ENCODE results near the gene FBXW11. TPM values are rescaled to one million over a fixed set of nuclear protein-coding genes. Genes with fewer than 3 reads are reported as not detected.

The FBXW11 gene
- total RNA-seq, 1 experiment from 2014 or later: 46.3 TPM

DNA sequence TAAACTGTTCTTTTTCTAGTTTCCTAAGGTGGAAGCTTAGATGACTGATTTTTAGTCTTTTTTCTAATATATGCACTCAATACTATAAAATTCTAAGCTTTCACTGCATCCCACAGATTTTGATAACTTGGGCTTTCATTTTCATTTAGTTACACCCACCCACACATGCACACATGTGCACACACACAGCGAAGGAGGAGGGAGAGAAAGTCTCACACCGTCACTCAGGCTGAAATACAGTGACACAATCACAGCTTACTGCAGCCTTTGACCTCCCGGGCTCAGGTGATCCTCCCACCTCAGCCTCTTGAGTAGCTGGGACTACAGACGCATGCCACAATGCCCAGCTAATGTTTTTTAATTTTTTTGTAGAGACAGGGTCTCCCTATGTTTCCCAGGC, 124.3 kb downstream of the FBXW11 start:
- 0 out of 2 replicates have a peak, but pooled peaks cover 5% of the 10 kb centered on the region for H3K4me1 ChIP-seq
- CTCF ChIA-PET: no interaction called here
- no peaks in the 10 kb centered on the region for H3K27me3 Mint-ChIP-seq (ENCODE audit: insufficient read depth, unreplicated experiment)
- H3K4me3 ChIP-seq (ENCODE audit: low read depth, low read length): no peak overlapping the region
- POLR2A ChIA-PET: no interaction called here
- TF ChIP-seq, protein P1, sequence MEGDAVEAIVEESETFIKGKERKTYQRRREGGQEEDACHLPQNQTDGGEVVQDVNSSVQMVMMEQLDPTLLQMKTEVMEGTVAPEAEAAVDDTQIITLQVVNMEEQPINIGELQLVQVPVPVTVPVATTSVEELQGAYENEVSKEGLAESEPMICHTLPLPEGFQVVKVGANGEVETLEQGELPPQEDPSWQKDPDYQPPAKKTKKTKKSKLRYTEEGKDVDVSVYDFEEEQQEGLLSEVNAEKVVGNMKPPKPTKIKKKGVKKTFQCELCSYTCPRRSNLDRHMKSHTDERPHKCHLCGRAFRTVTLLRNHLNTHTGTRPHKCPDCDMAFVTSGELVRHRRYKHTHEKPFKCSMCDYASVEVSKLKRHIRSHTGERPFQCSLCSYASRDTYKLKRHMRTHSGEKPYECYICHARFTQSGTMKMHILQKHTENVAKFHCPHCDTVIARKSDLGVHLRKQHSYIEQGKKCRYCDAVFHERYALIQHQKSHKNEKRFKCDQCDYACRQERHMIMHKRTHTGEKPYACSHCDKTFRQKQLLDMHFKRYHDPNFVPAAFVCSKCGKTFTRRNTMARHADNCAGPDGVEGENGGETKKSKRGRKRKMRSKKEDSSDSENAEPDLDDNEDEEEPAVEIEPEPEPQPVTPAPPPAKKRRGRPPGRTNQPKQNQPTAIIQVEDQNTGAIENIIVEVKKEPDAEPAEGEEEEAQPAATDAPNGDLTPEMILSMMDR (IDR thresholded peaks at IDR 0.05; ENCODE audit: insufficient read depth in 1 of 2, low read depth in 1 of 2, low read length in 1 of 2, severe bottlenecking in 1 of 2, unreplicated experiment in 1 of 2): no peak
- no peaks in the 10 kb centered on the region for H3K9me3 ChIP-seq
- intact Hi-C loops (cut with micrococcal nuclease; ENCODE audit: unreplicated experiment): no loop called here
- no peak overlapping the region for H3K27ac Mint-ChIP-seq (ENCODE audit: unreplicated experiment)
- no peak overlapping the region for H3K4me3 Mint-ChIP-seq (ENCODE audit: unreplicated experiment)
- no peaks in the 10 kb centered on the region for H3K4me1 Mint-ChIP-seq (ENCODE audit: low read depth, unreplicated experiment)
- H3K36me3 Mint-ChIP-seq (ENCODE audit: insufficient read depth, unreplicated experiment): peaks cover 34% of the 10 kb centered on the region
- H3K9me3 Mint-ChIP-seq (ENCODE audit: unreplicated experiment): no peaks in the 10 kb centered on the region
- BruUV-seq (replicated peaks): no TSS peak
- H3K27me3 ChIP-seq (replicated peaks; ENCODE audit: control insufficient read depth, insufficient read depth, low read length): no peaks in the 10 kb centered on the region
- H3K36me3 ChIP-seq (ENCODE audit: control insufficient read depth, insufficient read depth, low read length): peaks cover 2% of the 10 kb centered on the region
- no peak for DNase-seq

DNA sequence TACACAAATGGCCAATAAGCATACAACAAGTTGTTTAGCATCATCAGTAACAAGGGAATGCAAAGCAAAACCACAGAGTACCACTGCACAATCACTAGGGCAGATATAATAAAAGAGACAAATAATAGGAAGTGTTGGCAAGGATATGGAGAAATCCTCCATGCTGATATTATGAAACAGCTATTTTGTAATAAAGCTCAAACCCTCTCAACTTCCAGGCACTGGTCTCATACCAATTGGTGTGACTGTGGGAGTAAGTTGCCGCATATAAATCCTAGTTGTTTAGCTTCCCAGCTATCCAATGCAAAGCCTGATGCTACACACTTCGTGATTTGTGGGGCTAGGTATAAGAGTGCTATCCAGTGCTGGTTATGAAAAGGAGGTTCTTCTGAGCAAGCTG, 132.2 kb downstream of the FBXW11 start:
- peaks cover 2% of the 10 kb centered on the region; the same call in 1 of the 2 replicates for H3K36me3 ChIP-seq (ENCODE audit: control insufficient read depth, insufficient read depth, low read length)
- no peaks in the 10 kb centered on the region for H3K9me3 ChIP-seq
- H3K27me3 ChIP-seq (replicated peaks; ENCODE audit: control insufficient read depth, insufficient read depth, low read length): no peaks in the 10 kb centered on the region
- H3K4me3 ChIP-seq (ENCODE audit: low read depth, low read length): no peak overlapping the region
- ChIA-PET CTCF (no interaction called here), POLR2A (no interaction called here)
- Mint-ChIP-seq H3K9me3 (ENCODE audit: unreplicated experiment) (no peaks in the 10 kb centered on the region), H3K4me1 (ENCODE audit: low read depth, unreplicated experiment) (peaks cover 7% of the 10 kb centered on the region), H3K27ac (ENCODE audit: unreplicated experiment) (no peak overlapping the region), H3K4me3 (ENCODE audit: unreplicated experiment) (no peak overlapping the region), H3K27me3 (ENCODE audit: insufficient read depth, unreplicated experiment) (no peaks in the 10 kb centered on the region), H3K36me3 (ENCODE audit: insufficient read depth, unreplicated experiment) (peaks cover 45% of the 10 kb centered on the region)
- BruUV-seq (replicated peaks): no TSS peak
- DNase-seq: no peak
- intact Hi-C loops (cut with micrococcal nuclease; ENCODE audit: unreplicated experiment): no loop called here
- H3K4me1 ChIP-seq: no peaks in the 10 kb centered on the region
- TF ChIP-seq, protein P1 (IDR thresholded peaks at IDR 0.05; ENCODE audit: insufficient read depth in 1 of 2, low read depth in 1 of 2, low read length in 1 of 2, severe bottlenecking in 1 of 2, unreplicated experiment in 1 of 2): no peak

DNA sequence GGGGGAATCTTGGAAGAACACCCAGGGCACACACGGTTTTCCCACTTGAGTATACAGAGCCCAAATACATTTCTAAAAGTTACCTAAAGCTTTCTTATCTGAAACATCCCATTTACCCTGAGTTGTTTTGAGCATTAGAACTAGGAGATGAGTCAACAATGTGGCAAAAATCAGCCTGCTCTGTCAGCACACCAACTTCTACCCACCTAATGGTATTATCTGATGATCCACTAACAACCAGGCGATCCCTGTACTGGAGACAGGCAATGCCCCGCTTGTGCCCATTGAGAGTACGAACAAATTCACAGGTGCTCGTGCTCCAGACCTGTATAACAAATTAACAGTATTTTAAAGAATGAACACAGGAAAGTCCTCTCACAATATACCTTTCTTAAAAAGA, 133.8 kb downstream of the FBXW11 start:
- Histone ChIP-seq H3K27me3 (replicated peaks; ENCODE audit: control insufficient read depth, insufficient read depth, low read length) (no peaks in the 10 kb centered on the region), H3K9me3 (no peaks in the 10 kb centered on the region), H3K4me1 (no peaks in the 10 kb centered on the region), H3K36me3 (ENCODE audit: control insufficient read depth, insufficient read depth, low read length) (peaks cover 2% of the 10 kb centered on the region; the same call in 1 of the 2 replicates), H3K4me3 (ENCODE audit: low read depth, low read length) (no peak overlapping the region)
- H3K27ac Mint-ChIP-seq (ENCODE audit: unreplicated experiment): no peak overlapping the region
- intact Hi-C loops (cut with micrococcal nuclease; ENCODE audit: unreplicated experiment): no loop called here
- ChIA-PET POLR2A (no interaction called here), CTCF (no interaction called here)
- H3K27me3 Mint-ChIP-seq (ENCODE audit: insufficient read depth, unreplicated experiment): no peaks in the 10 kb centered on the region
- DNase-seq: no peak
- no peak overlapping the region for H3K4me3 Mint-ChIP-seq (ENCODE audit: unreplicated experiment)
- BruUV-seq (replicated peaks): no TSS peak
- H3K9me3 Mint-ChIP-seq (ENCODE audit: unreplicated experiment): no peaks in the 10 kb centered on the region
- peaks cover 48% of the 10 kb centered on the region for H3K36me3 Mint-ChIP-seq (ENCODE audit: insufficient read depth, unreplicated experiment)
- TF ChIP-seq, protein P1 (IDR thresholded peaks at IDR 0.05; ENCODE audit: insufficient read depth in 1 of 2, low read depth in 1 of 2, low read length in 1 of 2, severe bottlenecking in 1 of 2, unreplicated experiment in 1 of 2): no peak
- peaks cover 7% of the 10 kb centered on the region for H3K4me1 Mint-ChIP-seq (ENCODE audit: low read depth, unreplicated experiment)
